Measurements from ENCODE around the gene NEDD4.

- no peak for TF ChIP-seq POLR2A (IDR thresholded peaks at IDR 0.05)
- TF ChIP-seq, protein P1, sequence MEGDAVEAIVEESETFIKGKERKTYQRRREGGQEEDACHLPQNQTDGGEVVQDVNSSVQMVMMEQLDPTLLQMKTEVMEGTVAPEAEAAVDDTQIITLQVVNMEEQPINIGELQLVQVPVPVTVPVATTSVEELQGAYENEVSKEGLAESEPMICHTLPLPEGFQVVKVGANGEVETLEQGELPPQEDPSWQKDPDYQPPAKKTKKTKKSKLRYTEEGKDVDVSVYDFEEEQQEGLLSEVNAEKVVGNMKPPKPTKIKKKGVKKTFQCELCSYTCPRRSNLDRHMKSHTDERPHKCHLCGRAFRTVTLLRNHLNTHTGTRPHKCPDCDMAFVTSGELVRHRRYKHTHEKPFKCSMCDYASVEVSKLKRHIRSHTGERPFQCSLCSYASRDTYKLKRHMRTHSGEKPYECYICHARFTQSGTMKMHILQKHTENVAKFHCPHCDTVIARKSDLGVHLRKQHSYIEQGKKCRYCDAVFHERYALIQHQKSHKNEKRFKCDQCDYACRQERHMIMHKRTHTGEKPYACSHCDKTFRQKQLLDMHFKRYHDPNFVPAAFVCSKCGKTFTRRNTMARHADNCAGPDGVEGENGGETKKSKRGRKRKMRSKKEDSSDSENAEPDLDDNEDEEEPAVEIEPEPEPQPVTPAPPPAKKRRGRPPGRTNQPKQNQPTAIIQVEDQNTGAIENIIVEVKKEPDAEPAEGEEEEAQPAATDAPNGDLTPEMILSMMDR (IDR thresholded peaks at IDR 0.05) = no peak
Observed at GRCh38 chr15:55921744-55922143, 71.7 kb downstream of the NEDD4 start.
